ENCODE measurements around the gene MLH3. TPM values are rescaled to one million over a fixed set of nuclear protein-coding genes. Genes with fewer than 3 reads are reported as not detected.
A peak's percentile ranks its signal among the peaks of the same experiment; 100 is the strongest.

Gene MLH3
- total RNA-seq, 1 donor from 2014 or later: 41.5 TPM

GRCh38 chr14:75067212-75067611 lies 15.9 kb upstream of the MLH3 start:
- Mint-ChIP-seq H3K9me3 (no peaks in the 10 kb centered on the region), H3K4me1 (peaks cover 17% of the 10 kb centered on the region), H3K4me3 (no peak overlapping the region), H3K36me3 (no peaks in the 10 kb centered on the region), H3K27me3 (ENCODE audit: insufficient read depth, low read depth) (peaks cover 6% of the 10 kb centered on the region), H3K27ac (no peak overlapping the region)
- Histone ChIP-seq H3K79me2 (ENCODE audit: low read depth) (peaks cover 13% of the 10 kb centered on the region), H4K20me1 (ENCODE audit: low read depth) (no peaks in the 10 kb centered on the region), H3K27ac (no peak overlapping the region), H3K9ac (no peak overlapping the region), H3K9me3 (ENCODE audit: low read depth) (no peaks in the 10 kb centered on the region), H3F3A (ENCODE audit: low read depth) (peaks cover 25% of the 10 kb centered on the region), H3K4me1 (peaks cover 20% of the 10 kb centered on the region), H3K4me2 (no peak overlapping the region), H2AFZ (replicated peaks) (no peak overlapping the region), H3K36me3 (no peaks in the 10 kb centered on the region), H3K4me3 (no peak overlapping the region), H3K27me3 (peaks cover 20% of the 10 kb centered on the region)
- TF ChIP-seq EZH2 (IDR thresholded peaks at IDR 0.05) (no peak), CTCF (IDR thresholded peaks at IDR 0.05) (no peak), EZH2phosphoT487 (IDR thresholded peaks at IDR 0.05) (no peak)
- no peak for DNase-seq (ENCODE audit: low spot score)

DNA sequence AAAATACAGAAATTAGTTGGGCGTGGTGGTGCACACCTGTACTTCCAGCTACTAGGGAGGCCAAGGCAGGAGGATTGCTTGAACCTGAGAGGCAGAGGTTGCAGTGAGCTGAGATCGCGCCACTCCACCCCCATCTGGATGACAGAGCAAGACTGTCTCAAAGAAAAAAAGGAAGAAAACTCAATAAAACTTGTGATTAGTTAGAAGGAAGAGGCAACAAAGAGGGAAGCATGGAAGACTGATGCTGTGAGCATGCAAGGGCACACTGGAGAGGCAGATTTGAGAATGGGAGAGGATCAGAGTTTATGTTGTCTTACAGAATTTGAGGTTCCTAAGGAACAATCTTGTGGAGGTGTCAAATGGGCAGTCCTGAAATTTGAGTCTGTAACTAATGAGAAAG lies 15.4 kb upstream of the MLH3 start:
- Histone ChIP-seq H3K4me2 (no peak overlapping the region), H3F3A (ENCODE audit: low read depth) (peaks cover 25% of the 10 kb centered on the region), H3K4me3 (no peak overlapping the region), H3K36me3 (no peaks in the 10 kb centered on the region), H3K9me3 (ENCODE audit: low read depth) (no peaks in the 10 kb centered on the region), H4K20me1 (ENCODE audit: low read depth) (no peaks in the 10 kb centered on the region), H3K79me2 (ENCODE audit: low read depth) (peaks cover 13% of the 10 kb centered on the region), H3K27me3 (peaks cover 20% of the 10 kb centered on the region), H2AFZ (replicated peaks) (no peak overlapping the region), H3K27ac (no peak overlapping the region), H3K4me1 (peaks cover 20% of the 10 kb centered on the region), H3K9ac (no peak overlapping the region)
- Mint-ChIP-seq H3K4me1 (peaks cover 17% of the 10 kb centered on the region), H3K36me3 (no peaks in the 10 kb centered on the region), H3K4me3 (no peak overlapping the region), H3K9me3 (no peaks in the 10 kb centered on the region), H3K27ac (no peak overlapping the region), H3K27me3 (ENCODE audit: insufficient read depth, low read depth) (peaks cover 6% of the 10 kb centered on the region)
- TF ChIP-seq CTCF (IDR thresholded peaks at IDR 0.05): no peak
- TF ChIP-seq EZH2phosphoT487 (IDR thresholded peaks at IDR 0.05): no peak
- no peak for TF ChIP-seq EZH2 (IDR thresholded peaks at IDR 0.05)
- DNase-seq (ENCODE audit: low spot score): no peak

GRCh38 chr14:75064205-75064567 lies 12.9 kb upstream of the MLH3 start:
- Histone ChIP-seq H3K9me3 (ENCODE audit: low read depth) (no peaks in the 10 kb centered on the region), H3K9ac (no peak overlapping the region), H3K36me3 (peaks cover 7% of the 10 kb centered on the region), H3F3A (ENCODE audit: low read depth) (peaks cover 17% of the 10 kb centered on the region), H3K4me3 (peak overlapping the region; percentile 86), H3K79me2 (ENCODE audit: low read depth) (peaks cover 29% of the 10 kb centered on the region), H3K4me1 (peaks cover 16% of the 10 kb centered on the region), H2AFZ (replicated peaks) (peak overlapping the region; percentile 96), H3K27me3 (peaks cover 20% of the 10 kb centered on the region), H3K4me2 (peak overlapping the region; percentile 90), H3K27ac (no peak overlapping the region), H4K20me1 (ENCODE audit: low read depth) (no peaks in the 10 kb centered on the region)
- peak overlapping the region; percentile 98 for H3K4me3 Mint-ChIP-seq
- no peak for TF ChIP-seq EZH2phosphoT487 (IDR thresholded peaks at IDR 0.05)
- TF ChIP-seq CTCF (IDR thresholded peaks at IDR 0.05): no peak
- no peak for TF ChIP-seq EZH2 (IDR thresholded peaks at IDR 0.05)
- H3K27ac Mint-ChIP-seq: no peak overlapping the region
- H3K36me3 Mint-ChIP-seq: peaks cover 17% of the 10 kb centered on the region
- peaks cover 4% of the 10 kb centered on the region for H3K27me3 Mint-ChIP-seq (ENCODE audit: insufficient read depth, low read depth)
- peaks cover 15% of the 10 kb centered on the region for H3K4me1 Mint-ChIP-seq
- H3K9me3 Mint-ChIP-seq: peaks cover 10% of the 10 kb centered on the region
- no peak for DNase-seq (ENCODE audit: low spot score)

Data from neural progenitor cell (in vitro differentiated cells).